ENCODE results near the gene EDC3. TPM values are rescaled to one million over a fixed set of nuclear protein-coding genes. Genes with fewer than 3 reads are reported as not detected.
"Not testable (repeated sequence)": the region's sequence is repeated elsewhere in the genome, so short reads cannot be mapped to it uniquely, and the experiment has no call there.

EDC3 gene
- polyA plus RNA-seq, 1 of the 3 experiments (the other 2 are of a cell fraction): 34.9 TPM

DNA sequence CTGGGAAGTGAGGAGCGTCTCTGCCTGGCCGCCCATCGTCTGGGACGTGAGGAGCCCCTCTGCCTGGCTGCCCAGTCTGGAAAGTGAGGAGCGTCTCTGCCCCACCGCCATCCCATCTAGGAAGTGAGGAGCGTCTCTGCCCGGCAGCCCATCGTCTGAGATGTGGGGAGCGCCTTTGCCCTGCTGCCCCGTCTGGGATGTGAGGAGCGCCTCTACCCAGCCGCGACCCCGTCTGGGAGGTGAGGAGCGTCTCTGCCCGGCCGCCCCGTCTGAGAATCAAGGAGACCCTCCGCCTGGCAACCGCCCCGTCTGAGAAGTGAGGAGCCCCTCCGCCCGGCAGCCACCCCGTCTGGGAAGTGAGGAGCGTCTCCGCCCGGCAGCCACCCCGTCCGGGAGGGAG, 32.9 kb upstream of the EDC3 start:
- H2AFZ ChIP-seq (ENCODE audit: low read depth); H3K4me3 ChIP-seq (ENCODE audit: low read depth in 2 of 2, low read length in 1 of 2); H3K9me3 ChIP-seq; H3F3A ChIP-seq (replicated peaks; ENCODE audit: insufficient read depth); POLR2A ChIA-PET; DNase-seq; H3K4me1 ChIP-seq (ENCODE audit: control insufficient read depth in 1 of 2, insufficient read depth in 2 of 2, low read depth in 1 of 2, low read length in 1 of 2); H3K4me2 ChIP-seq; H3K79me2 ChIP-seq (ENCODE audit: insufficient read depth); H3K27ac ChIP-seq (ENCODE audit: low read depth in 2 of 2, low read length in 1 of 2); H3K9me2 ChIP-seq; H3K9ac ChIP-seq; H3K36me3 ChIP-seq (replicated peaks in 1 of 2; ENCODE audit: control insufficient read depth in 1 of 2, insufficient read depth in 2 of 2, low read length in 1 of 2); H4K20me1 ChIP-seq (ENCODE audit: insufficient read depth): not testable (repeated sequence)
- WGBS (ENCODE audit: low lambda C conversion rate): no CpG with 5 or more reads among the region's 30 CpGs
- H3K27me3 ChIP-seq (ENCODE audit: insufficient read depth): peaks cover 40% of the 10 kb centered on the region
- CTCF ChIA-PET: interaction anchor here (5.1 kb wide), 1 partner anchor 40 kb away, joined by 32 read pairs; no protein-coding TSS in a partner anchor

DNA sequence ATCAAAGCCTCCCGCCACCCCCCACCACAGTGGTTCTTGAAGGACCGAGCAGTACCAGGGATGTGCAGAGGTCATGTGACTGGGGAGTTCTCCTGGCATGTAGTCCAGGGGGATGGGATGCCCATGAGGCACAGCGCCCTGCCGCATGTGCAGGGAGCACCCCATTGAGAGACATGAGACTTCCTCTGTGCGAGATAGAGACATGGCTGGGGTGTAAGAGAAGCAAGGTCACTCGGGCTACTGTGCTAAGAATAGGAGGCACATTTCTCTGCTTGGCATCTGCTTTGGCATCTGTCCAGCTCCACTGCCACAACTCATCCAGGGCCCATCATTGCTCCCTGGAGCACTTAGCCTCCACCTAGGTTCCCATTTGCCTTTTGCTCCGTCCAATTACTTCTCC, 31.9 kb upstream of the EDC3 start:
- H3K4me1 ChIP-seq (ENCODE audit: control insufficient read depth in 1 of 2, insufficient read depth in 2 of 2, low read depth in 1 of 2, low read length in 1 of 2): peaks cover 0 to 7% of the 10 kb centered on the region in 2 experiments; a peak in 1 of 4 replicates
- no peak overlapping the region for H3K27ac ChIP-seq (ENCODE audit: low read depth in 2 of 2, low read length in 1 of 2)
- H4K20me1 ChIP-seq (ENCODE audit: insufficient read depth): no peaks in the 10 kb centered on the region
- peak; percentile 41 for DNase-seq
- TF ChIP-seq, protein P1, sequence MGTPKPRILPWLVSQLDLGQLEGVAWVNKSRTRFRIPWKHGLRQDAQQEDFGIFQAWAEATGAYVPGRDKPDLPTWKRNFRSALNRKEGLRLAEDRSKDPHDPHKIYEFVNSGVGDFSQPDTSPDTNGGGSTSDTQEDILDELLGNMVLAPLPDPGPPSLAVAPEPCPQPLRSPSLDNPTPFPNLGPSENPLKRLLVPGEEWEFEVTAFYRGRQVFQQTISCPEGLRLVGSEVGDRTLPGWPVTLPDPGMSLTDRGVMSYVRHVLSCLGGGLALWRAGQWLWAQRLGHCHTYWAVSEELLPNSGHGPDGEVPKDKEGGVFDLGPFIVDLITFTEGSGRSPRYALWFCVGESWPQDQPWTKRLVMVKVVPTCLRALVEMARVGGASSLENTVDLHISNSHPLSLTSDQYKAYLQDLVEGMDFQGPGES (IDR thresholded peaks at IDR 0.05; ENCODE audit: low read depth, low read length): no peak
- TF ChIP-seq TAF1 (IDR thresholded peaks at IDR 0.05; ENCODE audit: borderline replicate concordance, low read depth, low read length) (no peak), RXRA (IDR thresholded peaks at IDR 0.05; ENCODE audit: borderline replicate concordance, low read depth) (no peak), TCF12 (IDR thresholded peaks at IDR 0.05) (no peak), EZH2phosphoT487 (IDR thresholded peaks at IDR 0.05; ENCODE audit: borderline replicate concordance, low read depth) (no peak), RFX5 (IDR thresholded peaks at IDR 0.05; ENCODE audit: low read length) (no peak), MEF2A (IDR thresholded peaks at IDR 0.05; ENCODE audit: borderline replicate concordance, low read depth) (no peak), GABPA (IDR thresholded peaks at IDR 0.05; ENCODE audit: low read depth) (no peak), NRF1 (IDR thresholded peaks at IDR 0.05; ENCODE audit: low read depth, low read length) (no peak)
- TF ChIP-seq, protein P2, sequence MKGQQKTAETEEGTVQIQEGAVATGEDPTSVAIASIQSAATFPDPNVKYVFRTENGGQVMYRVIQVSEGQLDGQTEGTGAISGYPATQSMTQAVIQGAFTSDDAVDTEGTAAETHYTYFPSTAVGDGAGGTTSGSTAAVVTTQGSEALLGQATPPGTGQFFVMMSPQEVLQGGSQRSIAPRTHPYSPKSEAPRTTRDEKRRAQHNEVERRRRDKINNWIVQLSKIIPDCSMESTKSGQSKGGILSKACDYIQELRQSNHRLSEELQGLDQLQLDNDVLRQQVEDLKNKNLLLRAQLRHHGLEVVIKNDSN (IDR thresholded peaks at IDR 0.05; ENCODE audit: borderline replicate concordance, low read depth): no peak
- TF ChIP-seq, protein P3, sequence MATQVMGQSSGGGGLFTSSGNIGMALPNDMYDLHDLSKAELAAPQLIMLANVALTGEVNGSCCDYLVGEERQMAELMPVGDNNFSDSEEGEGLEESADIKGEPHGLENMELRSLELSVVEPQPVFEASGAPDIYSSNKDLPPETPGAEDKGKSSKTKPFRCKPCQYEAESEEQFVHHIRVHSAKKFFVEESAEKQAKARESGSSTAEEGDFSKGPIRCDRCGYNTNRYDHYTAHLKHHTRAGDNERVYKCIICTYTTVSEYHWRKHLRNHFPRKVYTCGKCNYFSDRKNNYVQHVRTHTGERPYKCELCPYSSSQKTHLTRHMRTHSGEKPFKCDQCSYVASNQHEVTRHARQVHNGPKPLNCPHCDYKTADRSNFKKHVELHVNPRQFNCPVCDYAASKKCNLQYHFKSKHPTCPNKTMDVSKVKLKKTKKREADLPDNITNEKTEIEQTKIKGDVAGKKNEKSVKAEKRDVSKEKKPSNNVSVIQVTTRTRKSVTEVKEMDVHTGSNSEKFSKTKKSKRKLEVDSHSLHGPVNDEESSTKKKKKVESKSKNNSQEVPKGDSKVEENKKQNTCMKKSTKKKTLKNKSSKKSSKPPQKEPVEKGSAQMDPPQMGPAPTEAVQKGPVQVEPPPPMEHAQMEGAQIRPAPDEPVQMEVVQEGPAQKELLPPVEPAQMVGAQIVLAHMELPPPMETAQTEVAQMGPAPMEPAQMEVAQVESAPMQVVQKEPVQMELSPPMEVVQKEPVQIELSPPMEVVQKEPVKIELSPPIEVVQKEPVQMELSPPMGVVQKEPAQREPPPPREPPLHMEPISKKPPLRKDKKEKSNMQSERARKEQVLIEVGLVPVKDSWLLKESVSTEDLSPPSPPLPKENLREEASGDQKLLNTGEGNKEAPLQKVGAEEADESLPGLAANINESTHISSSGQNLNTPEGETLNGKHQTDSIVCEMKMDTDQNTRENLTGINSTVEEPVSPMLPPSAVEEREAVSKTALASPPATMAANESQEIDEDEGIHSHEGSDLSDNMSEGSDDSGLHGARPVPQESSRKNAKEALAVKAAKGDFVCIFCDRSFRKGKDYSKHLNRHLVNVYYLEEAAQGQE (IDR thresholded peaks at IDR 0.05; ENCODE audit: low read depth, low read length): no peak
- no peaks in the 10 kb centered on the region for H3K79me2 ChIP-seq (ENCODE audit: insufficient read depth)
- ChIA-PET CTCF (interaction anchor here (5.1 kb wide), 1 partner anchor 41 kb away, joined by 32 read pairs; no protein-coding TSS in a partner anchor), POLR2A (no interaction called here)
- H3F3A ChIP-seq (replicated peaks; ENCODE audit: insufficient read depth): no peaks in the 10 kb centered on the region
- H3K27me3 ChIP-seq (ENCODE audit: insufficient read depth): peaks cover 33% of the 10 kb centered on the region
- WGBS (ENCODE audit: low lambda C conversion rate): 70% methylated on average over 7 of the region's 7 CpGs
- no peak overlapping the region for H3K9ac ChIP-seq
- no peaks in the 10 kb centered on the region for H3K9me3 ChIP-seq
- no peak overlapping the region for H3K4me3 ChIP-seq (ENCODE audit: low read depth in 2 of 2, low read length in 1 of 2)
- H3K36me3 ChIP-seq (replicated peaks in 1 of 2; ENCODE audit: control insufficient read depth in 1 of 2, insufficient read depth in 2 of 2, low read length in 1 of 2): no peaks in the 10 kb centered on the region
- H3K9me2 ChIP-seq: no peaks in the 10 kb centered on the region
- H2AFZ ChIP-seq (ENCODE audit: low read depth): no peak overlapping the region
- H3K4me2 ChIP-seq: no peak overlapping the region
